GM12874 (cell line): Measurements from ENCODE around the gene TMEM247.

ENCODE experiments used
- CTCF ChIP-seq: IDR thresholded peaks from 2 replicates; pipeline ENCODE4 v1.5.1; 2011; ENCODE audit warnings: low read depth, mild to moderate bottlenecking, control low read depth, low read length, moderate library complexity; ENCODE audit not compliant: insufficient read depth

The TMEM247 gene

DNA sequence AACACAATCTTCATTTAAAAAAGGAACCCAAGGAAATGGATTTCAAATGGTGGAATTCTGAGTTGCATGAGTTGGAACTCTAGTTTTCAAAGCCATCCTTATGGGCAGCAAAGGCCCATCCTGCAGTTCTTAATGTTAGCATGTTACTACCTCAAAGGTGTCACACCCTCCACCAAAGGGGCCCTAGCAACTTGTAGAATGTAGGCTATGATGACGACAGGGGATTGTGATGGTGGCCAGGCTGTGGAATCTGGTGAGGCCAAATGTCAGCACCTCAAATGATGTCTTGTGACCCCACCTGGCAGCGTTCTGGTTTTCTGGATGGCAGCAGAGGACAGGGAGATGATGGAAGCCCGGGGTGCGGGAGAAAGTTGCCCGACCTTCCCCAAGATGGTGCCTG is at the start of gene TMEM247:
Gene TMEM247 (plus strand): TSS at position 301 of the 400 bp plus-strand sequence.
- TF ChIP-seq CTCF = no peak

DNA sequence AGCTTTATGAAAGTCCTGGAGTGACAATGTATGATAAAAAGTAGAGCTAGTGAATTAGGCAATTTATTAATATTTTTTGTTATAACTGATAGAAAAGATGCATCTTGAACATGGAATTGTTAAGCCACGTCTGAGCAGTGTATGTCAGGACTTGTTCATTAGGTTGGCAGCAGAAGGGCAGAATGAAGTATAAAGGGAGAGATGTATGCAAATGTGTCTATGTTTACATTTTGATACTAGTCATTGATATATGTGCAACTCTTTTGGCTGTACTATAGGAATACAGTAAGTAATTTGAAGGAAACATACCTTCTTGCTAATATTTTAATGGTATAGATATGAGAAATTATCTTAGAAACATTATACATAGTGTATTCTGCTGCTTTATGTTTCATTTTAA is 49.0 kb upstream of the TMEM247 start:
- no peak for TF ChIP-seq CTCF

DNA sequence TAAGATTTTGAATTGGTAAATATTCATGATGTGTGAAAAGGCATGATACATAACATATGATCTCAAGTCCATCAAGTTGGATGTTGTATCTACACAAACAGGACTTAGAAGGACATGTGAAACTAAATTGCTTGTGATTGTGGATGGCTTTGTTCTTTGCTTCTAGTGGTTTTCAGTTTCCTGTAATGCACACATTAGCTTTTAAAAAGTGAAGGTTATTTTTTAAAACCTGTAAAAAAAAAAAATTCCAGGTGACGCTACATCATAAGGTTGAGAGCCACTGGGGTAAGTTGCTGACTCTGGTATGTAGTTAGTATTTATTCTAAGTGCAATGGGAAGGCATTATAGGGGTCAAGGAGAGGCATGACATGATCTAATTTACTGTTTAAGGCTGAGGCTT is 48.4 kb upstream of the TMEM247 start:
- TF ChIP-seq CTCF = no peak

GRCh38 chr2:46431481-46432235 is 47.7 kb upstream of the TMEM247 start:
- TF ChIP-seq CTCF = no peak

- TF ChIP-seq CTCF = no peak
Observed at GRCh38 chr2:46434851-46435273, 44.5 kb upstream of the TMEM247 start.

DNA sequence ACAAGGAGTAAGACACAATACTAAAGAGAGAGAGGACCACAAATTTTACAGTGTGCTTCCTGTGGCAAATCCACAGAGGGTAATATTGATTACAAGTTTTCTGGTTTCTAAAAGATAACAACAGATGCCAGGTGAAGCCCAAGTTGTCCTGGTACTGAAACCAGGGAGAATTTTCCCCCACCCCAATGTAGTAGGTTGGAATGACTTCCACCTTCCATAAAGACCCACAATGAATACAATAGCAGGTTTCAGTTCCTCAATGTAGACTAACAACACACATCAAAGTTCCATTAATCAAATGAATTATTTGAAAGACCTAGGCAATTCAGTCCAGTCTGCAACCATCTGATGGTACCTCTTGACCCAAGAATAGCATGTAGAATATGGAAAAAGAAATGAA is 44.0 kb upstream of the TMEM247 start:
- no peak for TF ChIP-seq CTCF

GRCh38 chr2:46435796-46436360 is 43.5 kb upstream of the TMEM247 start:
- no peak for TF ChIP-seq CTCF
